VCaP (cell line): ENCODE data around the gene LSM6.

ENCODE experiments used
- H3K27ac ChIP-seq: fragments of 450-650 bp; 2 replicates; pipeline ENCODE4 v1.5.1; 2017
- CTCF ChIP-seq: fragments of 450-650 bp; conservative IDR thresholded peaks from 2 replicates; pipeline ENCODE4 v1.5.1; 2017; ENCODE audit warnings: mild to moderate bottlenecking, moderate library complexity

Gene LSM6

GRCh38 chr4:146229406-146229805, 53.9 kb downstream of the LSM6 start:
- H3K27ac ChIP-seq, result no peak overlapping the region
- no peak for TF ChIP-seq CTCF

GRCh38 chr4:146232131-146232722, 56.7 kb downstream of the LSM6 start:
- TF ChIP-seq CTCF, result no peak
- no peak overlapping the region for H3K27ac ChIP-seq

- TF ChIP-seq CTCF, result no peak
- H3K27ac ChIP-seq, result no peak overlapping the region
Observed at GRCh38 chr4:146235654-146236177, 60.2 kb downstream of the LSM6 start.

- TF ChIP-seq CTCF, result no peak
- no peak overlapping the region for H3K27ac ChIP-seq
Observed at GRCh38 chr4:146236216-146236615, 60.7 kb downstream of the LSM6 start.

GRCh38 chr4:146237092-146237491, 61.6 kb downstream of the LSM6 start:
- H3K27ac ChIP-seq, result no peak overlapping the region
- no peak for TF ChIP-seq CTCF

- no peak for TF ChIP-seq CTCF
Observed at GRCh38 chr4:146238107-146238506, 62.6 kb downstream of the LSM6 start.

More at GRCh38 chr4:146238107-146238506, 62.6 kb downstream of the LSM6 start:
- H3K27ac ChIP-seq, result no peak overlapping the region
